GM21529 (cell line): Measurements from ENCODE around the gene IFT80.
"Not testable (repeated sequence)": the region's sequence is repeated elsewhere in the genome, so short reads cannot be mapped to it uniquely, and the experiment has no call there.

Source experiments
- ATAC-seq: cut with Tn5 transposase; IDR thresholded peaks from one replicate; pipeline ENCODE4 v1.9.1; 2021; ENCODE audit not compliant: unreplicated experiment

The IFT80 gene

GRCh38 chr3:160280836-160281235 lies 118.2 kb downstream of the IFT80 start:
- ATAC-seq, result no peak

- no peak for ATAC-seq
Observed at GRCh38 chr3:160279657-160280056, 119.4 kb downstream of the IFT80 start.

GRCh38 chr3:160278210-160278609 lies 120.8 kb downstream of the IFT80 start:
- ATAC-seq, result no peak

- ATAC-seq, result no peak
Observed at GRCh38 chr3:160265088-160265487, 133.9 kb downstream of the IFT80 start.

GRCh38 chr3:160260587-160261270 lies 138.3 kb downstream of the IFT80 start:
- ATAC-seq, result no peak

GRCh38 chr3:160259589-160259988 lies 139.4 kb downstream of the IFT80 start:
- ATAC-seq, result no peak

GRCh38 chr3:160257606-160258005 lies 141.4 kb downstream of the IFT80 start:
- ATAC-seq, result no peak

- ATAC-seq, result no peak
Observed at GRCh38 chr3:160253298-160253697, 145.7 kb downstream of the IFT80 start.

GRCh38 chr3:160247766-160248165 lies 151.3 kb downstream of the IFT80 start:
- ATAC-seq, result no peak

- no peak for ATAC-seq
Observed at GRCh38 chr3:160245261-160245800, 153.7 kb downstream of the IFT80 start.

- not testable (repeated sequence) for ATAC-seq
Observed at GRCh38 chr3:160240719-160241118, 158.3 kb downstream of the IFT80 start.

GRCh38 chr3:160232014-160232413 lies 167.0 kb downstream of the IFT80 start:
- no peak for ATAC-seq

GRCh38 chr3:160227419-160227818 lies 171.6 kb downstream of the IFT80 start:
- no peak for ATAC-seq

- ATAC-seq, result peak; percentile 34
Observed at GRCh38 chr3:160226026-160226907, 172.8 kb downstream of the IFT80 start.

GRCh38 chr3:160225176-160226025 lies 173.6 kb downstream of the IFT80 start, which contains the start of gene C3orf80:
C3orf80 (plus strand) TSS chr3:160225422; CDS start chr3:160225636, 214 bp downstream.
- peak; percentile 74 for ATAC-seq

- ATAC-seq, result no peak
Observed at GRCh38 chr3:160224811-160225175, 174.2 kb downstream of the IFT80 start.

GRCh38 chr3:160224256-160224655 lies 174.8 kb downstream of the IFT80 start:
- ATAC-seq, result no peak

GRCh38 chr3:160221019-160221418 lies 178.0 kb downstream of the IFT80 start:
- ATAC-seq, result no peak

GRCh38 chr3:160220038-160220437 lies 179.0 kb downstream of the IFT80 start:
- ATAC-seq, result no peak

GRCh38 chr3:160218136-160218535 lies 180.9 kb downstream of the IFT80 start:
- ATAC-seq, result no peak

- no peak for ATAC-seq
Observed at GRCh38 chr3:160217675-160218074, 181.3 kb downstream of the IFT80 start.
